ENCODE results near the gene SERINC3. TPM values are rescaled to one million over a fixed set of nuclear protein-coding genes. Genes with fewer than 3 reads are reported as not detected.

The SERINC3 gene
- total RNA-seq, 1 donor from 2014 or later = 143 TPM

DNA sequence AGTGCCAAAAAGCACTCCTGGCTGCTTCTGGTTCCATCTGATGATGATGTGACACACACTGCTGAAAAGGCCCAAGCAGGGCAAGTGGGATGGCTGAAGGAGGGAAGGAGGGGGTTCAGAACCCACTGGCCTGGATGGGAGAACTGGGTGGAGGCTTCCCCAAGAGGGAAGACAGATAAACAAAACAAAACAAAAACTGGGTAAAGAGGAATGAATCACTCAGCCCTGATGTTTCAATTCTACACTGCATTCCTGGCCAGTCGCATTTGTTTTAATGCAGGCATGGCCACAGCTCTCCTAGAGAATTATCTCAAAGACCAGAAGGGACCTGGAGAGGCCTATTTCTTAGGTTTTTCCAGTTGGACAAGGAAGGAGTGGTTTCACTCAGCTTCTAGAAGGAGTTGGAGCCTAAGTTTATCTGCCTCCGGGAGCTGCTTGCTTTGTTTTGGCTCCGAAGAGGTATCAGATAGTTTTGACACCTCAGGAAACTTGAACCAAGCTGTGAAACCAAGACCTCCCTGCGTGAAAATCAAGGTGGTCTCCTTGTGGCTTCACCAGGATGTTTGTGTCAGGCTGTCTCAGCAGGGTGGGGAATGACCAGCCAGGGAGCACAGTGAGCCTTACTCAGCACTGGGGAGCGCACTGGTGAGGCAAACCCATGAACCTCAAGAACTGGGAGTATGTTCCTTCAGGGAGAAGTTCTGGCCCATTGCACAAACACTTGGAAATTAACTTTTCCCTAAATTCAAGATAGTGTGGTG is 30.1 kb downstream of the SERINC3 start:
- intact Hi-C loops (cut with DNase I) = no loop called here
- DNase-seq (no peak), ATAC-seq (no peak)
- Histone ChIP-seq H3K4me1 (peaks cover 12% of the 10 kb centered on the region), H3K27me3 (no peaks in the 10 kb centered on the region), H3K27ac (no peak overlapping the region), H3K36me3 (peaks cover 97% of the 10 kb centered on the region), H3K4me3 (no peak overlapping the region), H3K9me3 (no peaks in the 10 kb centered on the region)
- TF ChIP-seq, protein P1, sequence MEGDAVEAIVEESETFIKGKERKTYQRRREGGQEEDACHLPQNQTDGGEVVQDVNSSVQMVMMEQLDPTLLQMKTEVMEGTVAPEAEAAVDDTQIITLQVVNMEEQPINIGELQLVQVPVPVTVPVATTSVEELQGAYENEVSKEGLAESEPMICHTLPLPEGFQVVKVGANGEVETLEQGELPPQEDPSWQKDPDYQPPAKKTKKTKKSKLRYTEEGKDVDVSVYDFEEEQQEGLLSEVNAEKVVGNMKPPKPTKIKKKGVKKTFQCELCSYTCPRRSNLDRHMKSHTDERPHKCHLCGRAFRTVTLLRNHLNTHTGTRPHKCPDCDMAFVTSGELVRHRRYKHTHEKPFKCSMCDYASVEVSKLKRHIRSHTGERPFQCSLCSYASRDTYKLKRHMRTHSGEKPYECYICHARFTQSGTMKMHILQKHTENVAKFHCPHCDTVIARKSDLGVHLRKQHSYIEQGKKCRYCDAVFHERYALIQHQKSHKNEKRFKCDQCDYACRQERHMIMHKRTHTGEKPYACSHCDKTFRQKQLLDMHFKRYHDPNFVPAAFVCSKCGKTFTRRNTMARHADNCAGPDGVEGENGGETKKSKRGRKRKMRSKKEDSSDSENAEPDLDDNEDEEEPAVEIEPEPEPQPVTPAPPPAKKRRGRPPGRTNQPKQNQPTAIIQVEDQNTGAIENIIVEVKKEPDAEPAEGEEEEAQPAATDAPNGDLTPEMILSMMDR (IDR thresholded peaks at IDR 0.05) = no peak

DNA sequence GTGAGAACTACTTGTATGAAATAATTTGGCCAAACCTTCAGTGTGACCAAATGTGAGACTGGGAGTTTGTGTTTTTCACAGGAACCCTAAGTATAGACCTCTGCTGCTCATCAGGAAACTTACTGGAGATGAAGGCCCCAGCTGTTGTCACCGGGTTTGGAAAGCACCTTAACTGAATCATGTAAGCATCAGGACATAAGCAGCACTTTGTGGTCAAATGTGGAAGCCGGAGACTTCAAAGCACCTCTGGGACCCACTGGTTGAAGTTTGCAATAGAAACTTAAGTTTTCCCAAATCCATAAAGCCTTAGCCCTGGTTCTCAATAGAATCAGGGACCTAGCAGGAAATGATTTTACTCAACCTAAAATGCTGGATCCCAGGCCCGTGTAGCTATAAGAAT is 31.9 kb downstream of the SERINC3 start:
- Histone ChIP-seq H3K36me3 (peaks cover 85% of the 10 kb centered on the region), H3K4me1 (peaks cover 9% of the 10 kb centered on the region), H3K27ac (no peak overlapping the region), H3K9me3 (no peaks in the 10 kb centered on the region), H3K4me3 (no peak overlapping the region), H3K27me3 (no peaks in the 10 kb centered on the region)
- intact Hi-C loops (cut with DNase I) = no loop called here
- TF ChIP-seq, protein P1 (IDR thresholded peaks at IDR 0.05) = no peak
- ATAC-seq (no peak), DNase-seq (no peak)

DNA sequence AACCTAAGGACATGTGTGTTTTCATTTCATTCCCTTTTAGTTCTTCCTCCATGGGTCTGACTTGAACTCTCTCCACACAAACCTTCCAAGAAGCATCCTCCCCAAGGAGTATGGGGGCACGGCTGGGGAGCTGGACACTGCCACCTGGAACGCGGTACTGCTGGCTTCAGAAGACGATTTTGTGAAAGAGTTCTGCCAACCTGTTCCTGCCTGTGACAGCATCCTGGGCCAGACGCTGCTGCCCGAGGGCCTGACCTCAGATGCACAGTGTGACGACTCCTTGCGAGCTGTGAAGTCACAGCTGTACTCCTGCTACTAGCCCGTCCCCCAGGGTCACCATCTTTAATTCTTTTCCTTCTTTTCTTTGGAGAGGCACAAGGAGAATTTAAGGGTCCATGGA is 32.6 kb downstream of the SERINC3 start:
- TF ChIP-seq, protein P1 (IDR thresholded peaks at IDR 0.05) = no peak
- H3K4me1 ChIP-seq = peaks cover 1% of the 10 kb centered on the region
- H3K4me3 ChIP-seq = no peak overlapping the region
- no peaks in the 10 kb centered on the region for H3K27me3 ChIP-seq
- intact Hi-C loops (cut with DNase I) = no loop called here
- ATAC-seq = no peak
- DNase-seq = no peak
- no peak overlapping the region for H3K27ac ChIP-seq
- H3K9me3 ChIP-seq = no peaks in the 10 kb centered on the region
- H3K36me3 ChIP-seq = peaks cover 85% of the 10 kb centered on the region

DNA sequence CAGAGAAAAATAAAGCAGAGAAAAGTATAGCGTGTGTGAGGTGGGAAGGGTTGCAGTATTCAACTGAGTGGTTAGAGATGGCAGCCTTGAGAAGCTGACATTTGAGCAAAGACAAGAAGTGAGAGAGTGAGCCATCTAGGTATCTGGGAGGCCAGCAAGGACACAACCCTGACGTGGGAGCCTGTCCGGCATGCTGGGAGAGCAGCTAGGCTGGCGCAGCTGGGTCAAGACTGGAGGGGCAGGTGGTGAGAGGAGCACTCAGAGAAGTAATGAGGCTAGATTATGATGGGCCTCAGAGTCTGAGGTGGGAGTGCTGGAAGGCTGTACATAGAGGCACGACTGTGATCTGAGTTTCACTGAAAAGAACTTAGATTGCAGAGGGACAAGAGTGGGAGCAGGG is 33.3 kb downstream of the SERINC3 start:
- Histone ChIP-seq H3K4me3 (no peak overlapping the region), H3K27me3 (no peaks in the 10 kb centered on the region), H3K27ac (no peak overlapping the region), H3K36me3 (peaks cover 83% of the 10 kb centered on the region), H3K4me1 (no peaks in the 10 kb centered on the region), H3K9me3 (no peaks in the 10 kb centered on the region)
- intact Hi-C loops (cut with DNase I) = no loop called here
- ATAC-seq (no peak), DNase-seq (no peak)
- TF ChIP-seq, protein P1 (IDR thresholded peaks at IDR 0.05) = no peak

DNA sequence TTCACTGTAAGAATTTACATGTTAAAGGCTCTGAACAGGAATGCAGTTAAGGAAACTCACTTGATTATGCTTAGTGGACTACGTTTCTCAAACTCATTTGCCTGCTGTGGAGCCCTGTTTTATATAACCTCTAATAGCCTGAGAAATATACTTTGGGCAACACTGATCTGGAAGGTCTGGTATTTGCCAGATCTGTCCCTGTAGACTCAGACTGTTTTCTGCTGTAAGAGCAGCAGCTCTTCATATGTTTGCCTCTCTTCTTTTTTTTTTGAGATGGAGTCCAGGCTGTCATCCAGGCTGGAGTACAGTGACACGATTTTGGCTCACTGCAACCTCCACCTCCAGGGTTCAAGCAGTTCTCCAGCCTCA is 36.1 kb downstream of the SERINC3 start:
- no peak overlapping the region for H3K4me3 ChIP-seq
- no peaks in the 10 kb centered on the region for H3K9me3 ChIP-seq
- no peaks in the 10 kb centered on the region for H3K27me3 ChIP-seq
- DNase-seq = no peak
- H3K27ac ChIP-seq = no peak overlapping the region
- TF ChIP-seq, protein P1 (IDR thresholded peaks at IDR 0.05) = no peak
- H3K36me3 ChIP-seq = peaks cover 73% of the 10 kb centered on the region
- ATAC-seq = no peak
- H3K4me1 ChIP-seq = no peaks in the 10 kb centered on the region
- intact Hi-C loops (cut with DNase I) = no loop called here
